OCI-LY3 (cell line): Measurements from ENCODE around the gene CLMN.

Experiments used
- H2AFZ ChIP-seq: fragments of 200-600, 300-600 bp; shearing (Covaris generic); 2 replicates; pipeline ENCODE4 v1.6.0; 2014; ENCODE audit warnings: antibody characterized with exemption, low read depth, low read length
- H3K27ac ChIP-seq: fragments of 200-600, 300-600 bp; sonication (generic); 2 replicates; pipeline ENCODE4 v1.5.1; 2014; ENCODE audit warnings: mild to moderate bottlenecking, low read length, moderate library complexity, mixed read lengths
- H3K27me3 ChIP-seq: fragments of 200-600, 300-600 bp; sonication (generic); 2 replicates; pipeline ENCODE4 v1.6.1; 2014; ENCODE audit warnings: low read depth, low read length, mixed read lengths
- H3K36me3 ChIP-seq: fragments of 200-600, 300-600 bp; sonication (generic); replicated peaks from 2 replicates; pipeline ENCODE3; 2014; ENCODE audit warnings: low read depth, low read length, mixed read lengths
- H3K4me1 ChIP-seq: fragments of 300-600, 200-600 bp; sonication (generic); 2 replicates; pipeline ENCODE4 v1.6.1; 2014; ENCODE audit warnings: low read length, mixed read lengths
- H3K4me2 ChIP-seq: fragments of 200-600, 300-600 bp; sonication (generic); 2 replicates; pipeline ENCODE4 v1.6.1; 2014; ENCODE audit warnings: low read length, mixed read lengths
- H3K4me3 ChIP-seq: fragments of 300-600, 200-600 bp; sonication (generic); 2 replicates; pipeline ENCODE4 v1.5.1; 2014; ENCODE audit warnings: antibody characterized with exemption, mild to moderate bottlenecking, low read length, moderate library complexity
- H3K79me2 ChIP-seq: fragments of 300-600, 200-600 bp; shearing (Covaris generic); 2 replicates; pipeline ENCODE4 v1.6.1; 2014; ENCODE audit warnings: mild to moderate bottlenecking, low read length, mixed read lengths
- H3K9ac ChIP-seq: fragments of 300-600, 200-600 bp; shearing (Covaris generic); 2 replicates; pipeline ENCODE4 v1.6.0; 2014; ENCODE audit warnings: mild to moderate bottlenecking, low read length, moderate library complexity
- H3K9me3 ChIP-seq: fragments of 200-600, 300-600 bp; shearing (Covaris generic); 2 replicates; pipeline ENCODE4 v1.6.1; 2014; ENCODE audit warnings: low read length, mixed read lengths; ENCODE audit not compliant: insufficient read depth
- H4K20me1 ChIP-seq: fragments of 200-600, 300-600 bp; sonication (generic); 2 replicates; pipeline ENCODE4 v1.6.1; 2016; ENCODE audit warnings: low read length, mixed read lengths; ENCODE audit not compliant: insufficient read depth
- CTCF ChIP-seq: fragments of 200-600, 300-600 bp; sonication (generic); IDR thresholded peaks from 2 replicates; pipeline ENCODE4 v1.5.1; 2014; ENCODE audit warnings: antibody characterized with exemption, low read length, low read depth
- EZH2phosphoT487 ChIP-seq: fragments of 200-600 bp; shearing (Covaris generic); IDR thresholded peaks from 2 replicates; pipeline ENCODE4 v1.6.1; 2018; ENCODE audit warnings: antibody characterized with exemption, mixed run types, low read depth

The CLMN gene

DNA sequence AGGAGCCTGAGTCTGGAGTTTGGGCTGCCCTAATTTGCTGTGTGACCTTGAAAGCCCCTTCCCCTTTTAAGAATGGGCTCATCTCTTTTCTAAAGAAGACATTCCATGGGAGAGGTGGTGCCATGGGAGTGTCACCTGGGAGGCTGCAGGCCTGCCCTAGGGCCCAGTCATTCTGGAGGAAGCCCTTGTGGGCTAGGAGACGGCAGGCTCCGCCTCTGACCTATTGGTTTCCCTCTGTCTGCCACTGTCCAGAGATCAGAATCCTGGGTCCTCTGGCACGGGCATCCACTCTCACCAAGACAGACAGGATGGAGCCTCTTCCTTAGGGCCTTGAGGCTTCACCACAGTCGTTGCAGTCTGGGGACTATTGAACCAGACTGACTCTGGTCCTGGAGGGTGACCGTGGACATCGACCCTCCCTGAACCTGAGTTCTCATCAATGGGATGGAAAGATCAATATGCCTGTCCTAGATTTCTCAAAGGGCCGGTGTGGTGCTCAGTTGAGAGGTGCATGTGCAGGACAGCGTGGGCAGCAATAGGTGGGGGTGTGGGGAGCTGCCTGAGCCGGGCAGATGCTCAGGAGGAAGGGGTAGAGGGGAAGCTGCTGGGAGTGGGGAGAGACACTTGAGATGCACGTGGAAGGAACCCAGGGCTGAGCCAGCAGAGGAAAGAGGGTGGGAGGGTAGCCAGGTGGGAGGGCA is 12.2 kb upstream of the CLMN start:
- Histone ChIP-seq H3K9me3 (peaks cover 7% of the 10 kb centered on the region), H3K79me2 (no peaks in the 10 kb centered on the region), H3K27me3 (peaks cover 36% of the 10 kb centered on the region), H3K27ac (no peak overlapping the region), H3K4me1 (peaks cover 27% of the 10 kb centered on the region), H4K20me1 (no peaks in the 10 kb centered on the region), H3K36me3 (peaks cover 2% of the 10 kb centered on the region), H3K4me2 (no peak overlapping the region), H2AFZ (no peak overlapping the region), H3K4me3 (no peak overlapping the region), H3K9ac (no peak overlapping the region)
- TF ChIP-seq EZH2phosphoT487, result no peak
- TF ChIP-seq CTCF, result no peak

- no peak for TF ChIP-seq CTCF
- TF ChIP-seq EZH2phosphoT487, result no peak
- H3K4me1 ChIP-seq, result peaks cover 30% of the 10 kb centered on the region
- H3K79me2 ChIP-seq, result no peaks in the 10 kb centered on the region
- peaks cover 43% of the 10 kb centered on the region for H3K27me3 ChIP-seq
- peaks cover 11% of the 10 kb centered on the region for H3K36me3 ChIP-seq
- H4K20me1 ChIP-seq, result no peaks in the 10 kb centered on the region
- peaks cover 17% of the 10 kb centered on the region for H3K9me3 ChIP-seq
- no peak overlapping the region for H3K4me2 ChIP-seq
- no peak overlapping the region for H2AFZ ChIP-seq
- H3K4me3 ChIP-seq, result no peak overlapping the region
- no peak overlapping the region for H3K9ac ChIP-seq
- H3K27ac ChIP-seq, result no peak overlapping the region
Measured at GRCh38 chr14:95330591-95331370, 11.1 kb upstream of the CLMN start.

- TF ChIP-seq CTCF, result no peak
- TF ChIP-seq EZH2phosphoT487, result no peak
- Histone ChIP-seq H3K27ac (no peak overlapping the region), H2AFZ (no peak overlapping the region), H3K36me3 (peaks cover 11% of the 10 kb centered on the region), H3K4me1 (peaks cover 30% of the 10 kb centered on the region), H3K4me3 (no peak overlapping the region), H4K20me1 (no peaks in the 10 kb centered on the region), H3K9ac (no peak overlapping the region), H3K27me3 (peaks cover 41% of the 10 kb centered on the region), H3K9me3 (peaks cover 17% of the 10 kb centered on the region), H3K4me2 (no peak overlapping the region), H3K79me2 (no peaks in the 10 kb centered on the region)
Measured at GRCh38 chr14:95329941-95330340, 10.2 kb upstream of the CLMN start.

DNA sequence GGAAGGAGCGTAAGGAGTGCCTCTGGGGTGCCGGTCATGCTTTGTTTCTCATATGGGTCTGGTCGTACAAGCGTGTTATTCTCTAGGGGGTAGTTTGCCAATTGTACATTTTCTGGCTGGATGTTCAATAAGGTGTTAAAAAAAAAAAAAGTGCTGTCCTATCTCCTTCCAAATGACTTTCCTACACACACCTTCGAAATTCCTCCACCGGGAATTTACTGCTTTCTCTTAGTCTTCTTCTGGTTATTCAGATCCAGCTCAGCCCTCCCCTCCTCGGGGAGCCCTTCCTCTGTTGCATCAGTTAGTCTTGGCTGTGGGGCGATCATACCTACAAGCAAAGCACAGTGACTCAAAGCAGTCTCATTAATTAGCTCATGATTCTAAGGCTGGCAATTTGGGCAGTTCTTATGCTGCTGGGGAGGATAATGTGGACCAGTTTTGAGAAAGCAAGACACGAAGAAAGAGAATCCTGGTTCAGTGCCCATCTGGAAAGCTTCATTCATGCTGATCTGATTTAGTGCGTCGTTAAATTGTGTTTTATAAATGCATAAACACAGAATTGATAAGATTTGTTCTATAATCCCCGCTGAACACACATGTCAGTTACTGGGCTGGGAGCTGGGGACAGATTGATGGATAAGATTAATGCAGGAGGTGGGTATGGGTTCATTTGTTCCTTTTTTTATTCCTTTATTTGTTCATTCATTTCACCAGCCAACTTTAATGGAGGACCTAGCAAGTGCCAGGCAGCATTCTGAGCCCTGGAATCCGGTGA is 9.2 kb upstream of the CLMN start:
- peak overlapping the region; percentile 44 for H3K4me3 ChIP-seq
- H3K9ac ChIP-seq, result no peak overlapping the region
- no peak overlapping the region for H3K27ac ChIP-seq
- peaks cover 30% of the 10 kb centered on the region for H3K4me1 ChIP-seq
- peaks cover 17% of the 10 kb centered on the region for H3K9me3 ChIP-seq
- TF ChIP-seq CTCF, result no peak
- no peak for TF ChIP-seq EZH2phosphoT487
- peaks cover 11% of the 10 kb centered on the region for H3K36me3 ChIP-seq
- H3K27me3 ChIP-seq, result peaks cover 36% of the 10 kb centered on the region
- H3K79me2 ChIP-seq, result no peaks in the 10 kb centered on the region
- no peak overlapping the region for H2AFZ ChIP-seq
- H3K4me2 ChIP-seq, result peak overlapping the region; percentile 80
- no peaks in the 10 kb centered on the region for H4K20me1 ChIP-seq
